GM19099 (cell line): ENCODE results near the gene CRHR2.

Source experiments
- POLR2A ChIP-seq: IDR thresholded peaks from 3 replicates; pipeline ENCODE4 v1.6.1; 2011; ENCODE audit warnings: low read depth; ENCODE audit not compliant: insufficient read length; ENCODE audit errors: extremely low read depth

CRHR2 gene

GRCh38 chr7:30710669-30711068, 28.4 kb upstream of the CRHR2 start:
- no peak for TF ChIP-seq POLR2A

DNA sequence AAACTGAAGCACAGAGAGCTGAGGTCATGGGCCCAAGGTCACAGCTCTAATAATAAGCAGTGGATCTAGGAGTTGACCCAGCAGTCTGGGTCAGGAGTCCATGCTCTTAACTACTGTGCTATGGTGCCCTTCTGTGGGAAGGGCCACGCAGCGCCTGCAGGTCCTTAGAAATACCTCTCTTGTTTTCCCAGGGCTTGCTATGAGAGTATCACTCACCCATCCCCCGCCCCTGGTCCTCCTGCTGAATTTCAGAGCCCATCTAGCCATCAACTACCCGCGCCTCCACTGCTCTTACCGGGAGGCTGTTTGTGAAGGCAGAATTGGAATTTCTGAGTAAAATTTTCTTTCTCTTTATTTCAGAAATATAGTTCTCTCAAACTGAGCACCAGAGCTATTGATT, 27.3 kb upstream of the CRHR2 start:
- TF ChIP-seq POLR2A: no peak

GRCh38 chr7:30708983-30709382, 26.7 kb upstream of the CRHR2 start:
- TF ChIP-seq POLR2A: no peak

- no peak for TF ChIP-seq POLR2A
Measured at GRCh38 chr7:30708412-30708811, 26.2 kb upstream of the CRHR2 start.

DNA sequence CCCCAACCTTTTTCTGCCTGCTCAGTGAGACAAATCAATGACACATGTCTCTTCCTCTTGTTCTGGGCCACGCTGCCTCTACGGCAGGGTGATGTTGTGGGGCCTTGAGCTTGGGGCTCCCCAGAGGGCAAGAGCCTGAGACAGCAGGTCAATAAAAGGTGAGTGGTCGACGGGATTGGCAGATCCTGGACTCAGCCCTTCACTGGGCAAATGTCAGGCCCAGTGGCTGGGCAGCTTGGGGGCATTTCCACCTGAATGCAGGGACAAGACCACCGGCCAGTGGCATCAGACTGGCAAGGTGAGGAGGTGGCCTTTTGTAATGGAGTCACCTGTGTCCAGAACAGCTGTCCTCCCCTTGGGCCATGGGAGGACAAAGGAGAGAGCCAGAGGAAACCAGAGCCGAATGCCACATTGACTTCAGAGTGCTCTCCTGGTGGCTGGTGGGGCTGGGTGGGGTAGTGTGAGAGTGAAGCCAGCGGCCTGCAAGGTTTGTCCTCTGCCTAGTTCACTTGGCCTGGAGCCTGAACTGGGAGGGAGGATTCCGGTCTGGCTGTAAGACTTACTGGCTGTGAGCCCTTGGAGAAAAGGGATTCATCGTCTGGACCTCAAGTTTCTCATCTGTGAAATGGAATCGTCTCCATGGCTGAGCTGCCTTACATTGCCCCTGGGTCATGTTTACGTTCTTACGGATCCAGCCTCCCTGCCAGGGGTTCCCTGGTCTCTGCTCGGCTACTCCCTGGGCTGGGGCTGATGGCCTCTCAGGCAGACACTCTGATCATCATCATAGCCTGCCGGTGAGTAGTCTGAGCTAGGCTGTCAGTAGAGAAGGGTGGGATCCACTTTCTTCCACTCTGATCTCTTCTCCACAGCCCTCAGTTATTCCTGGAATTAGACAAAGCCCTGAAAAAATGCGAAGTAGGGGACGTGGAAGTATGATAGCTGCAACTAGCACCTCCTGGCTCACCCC, 25.4 kb upstream of the CRHR2 start:
- TF ChIP-seq POLR2A: no peak

GRCh38 chr7:30706908-30707307, 24.7 kb upstream of the CRHR2 start:
- TF ChIP-seq POLR2A: no peak

DNA sequence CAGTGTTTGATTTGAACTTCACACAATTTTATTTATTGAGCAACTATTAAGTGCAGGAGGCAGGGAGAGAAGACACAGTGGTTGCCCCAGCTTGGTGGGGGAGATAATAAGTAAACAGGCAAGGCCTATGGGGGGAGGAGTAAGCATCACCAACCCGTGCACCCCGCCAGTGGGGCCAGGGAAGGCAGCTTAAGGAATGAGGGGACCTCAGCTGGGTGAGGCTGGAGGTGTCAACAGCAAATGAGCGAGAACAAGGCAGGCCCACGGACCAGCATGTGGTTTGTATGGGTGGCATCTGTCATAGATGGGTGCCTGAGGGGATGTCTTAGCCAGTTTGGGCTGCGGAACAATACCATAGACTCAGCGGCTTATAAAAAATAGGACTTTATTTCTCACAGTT, 24.1 kb upstream of the CRHR2 start:
- no peak for TF ChIP-seq POLR2A

GRCh38 chr7:30705596-30705995, 23.3 kb upstream of the CRHR2 start:
- TF ChIP-seq POLR2A: no peak

DNA sequence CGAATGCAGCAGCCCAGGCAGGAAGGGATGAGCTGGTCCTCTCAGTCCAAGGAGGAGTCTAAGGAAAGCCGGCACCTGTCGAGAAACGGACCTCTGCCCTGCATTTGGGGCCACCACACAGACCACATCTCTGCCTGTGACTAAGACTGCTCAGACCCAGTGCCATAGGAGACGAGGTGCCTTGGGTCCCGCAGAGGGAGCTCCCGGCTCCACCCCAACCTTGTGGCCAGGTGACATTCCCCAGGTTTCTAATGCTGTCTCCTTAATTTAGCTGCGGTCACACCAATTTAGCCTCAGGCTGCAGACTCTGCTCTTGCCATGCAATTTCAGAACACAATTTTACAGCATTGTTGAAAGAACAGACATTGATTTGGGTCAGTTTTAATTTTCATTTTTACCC, 22.8 kb upstream of the CRHR2 start:
- no peak for TF ChIP-seq POLR2A

DNA sequence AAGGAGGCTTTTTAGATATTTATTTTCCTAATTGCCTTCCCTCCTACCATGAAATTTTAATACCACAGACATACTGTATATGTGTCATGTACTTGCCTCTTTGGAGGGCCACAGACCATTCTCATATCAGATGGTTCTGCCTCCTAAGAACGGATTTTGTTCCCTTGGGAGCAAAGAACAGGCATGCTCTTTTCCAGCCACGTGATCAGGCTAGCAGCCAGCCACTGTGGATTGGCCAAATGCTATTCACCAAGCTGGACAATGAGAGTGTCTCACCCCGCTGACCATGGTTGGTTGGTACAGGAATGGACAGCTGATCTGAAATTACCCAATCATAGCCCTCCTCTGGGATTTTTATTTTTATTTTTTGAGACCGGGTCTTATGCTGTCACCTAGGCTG, 21.5 kb upstream of the CRHR2 start:
- TF ChIP-seq POLR2A: no peak

- TF ChIP-seq POLR2A: no peak
Measured at GRCh38 chr7:30702200-30702599, 19.9 kb upstream of the CRHR2 start.

DNA sequence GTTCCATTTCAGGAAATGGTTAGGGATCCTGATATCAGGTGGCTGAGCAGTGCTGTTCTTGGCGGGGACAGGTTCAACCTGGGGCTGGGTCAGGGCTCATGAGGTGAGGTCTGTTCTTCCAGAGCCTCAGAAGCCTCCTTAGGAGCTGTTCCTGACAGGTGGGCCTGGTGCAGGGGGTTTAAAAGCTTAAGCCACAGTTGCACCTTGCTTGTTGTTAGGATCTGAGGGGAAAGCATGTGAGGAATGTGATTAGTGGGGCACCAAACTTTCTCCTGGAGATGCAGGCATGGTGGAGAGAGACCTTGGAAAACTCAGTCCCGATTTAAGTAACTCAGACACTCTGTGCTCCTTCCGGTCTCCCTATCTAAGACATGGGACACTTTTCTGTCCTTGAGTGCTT, 18.7 kb upstream of the CRHR2 start:
- TF ChIP-seq POLR2A: no peak

GRCh38 chr7:30699706-30700495, 17.6 kb upstream of the CRHR2 start:
- TF ChIP-seq POLR2A: no peak

- TF ChIP-seq POLR2A: no peak
Measured at GRCh38 chr7:30698481-30698880, 16.2 kb upstream of the CRHR2 start.

- TF ChIP-seq POLR2A: no peak
Measured at GRCh38 chr7:30697719-30698460, 15.6 kb upstream of the CRHR2 start.
